NCI-H1417 treated with DMSO at 0.1 percent for 48 hours (cell line): ENCODE data around the gene CNOT6L.

Experiments used
- DNase-seq: peaks from one replicate; lab custom pipeline; 2025; lab: John Stamatoyannopoulos, UW

CNOT6L gene

DNA sequence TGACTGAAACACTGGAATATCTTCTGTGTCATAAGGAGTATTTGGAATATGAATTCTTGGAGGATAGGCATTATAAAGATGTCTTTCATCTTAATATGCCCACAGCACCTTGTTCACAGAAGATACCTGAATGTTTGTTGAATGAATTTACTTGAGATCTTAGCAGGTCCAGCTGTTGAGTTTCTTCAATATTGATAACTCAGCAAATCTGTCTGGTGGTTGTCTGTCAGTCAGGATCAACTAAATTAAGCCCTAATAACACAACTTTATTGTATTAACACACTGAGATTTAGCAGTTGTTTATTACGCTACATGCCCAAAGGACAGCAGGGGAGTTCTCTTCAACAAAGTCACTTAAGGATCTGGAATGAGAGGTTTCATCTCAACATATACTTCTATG is 106.5 kb downstream of the CNOT6L start:
- no peak for DNase-seq

DNA sequence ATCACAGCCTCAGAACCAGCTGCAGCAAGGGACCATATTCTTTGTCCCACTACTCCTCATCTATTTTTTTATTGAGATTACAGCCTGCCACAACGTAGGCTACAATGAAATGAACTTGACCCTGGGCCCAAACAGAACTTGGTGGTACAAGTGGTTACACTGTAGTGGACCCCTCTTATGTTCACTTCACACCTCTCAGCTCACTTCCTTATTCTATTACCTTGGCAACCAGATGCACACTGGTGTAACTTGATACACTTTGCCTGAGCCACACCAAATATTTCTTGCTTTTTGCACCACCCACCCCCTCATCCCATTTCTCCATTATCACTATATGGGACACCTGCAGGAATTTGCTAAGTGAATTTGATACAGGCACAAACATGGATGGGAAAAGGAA is 107.7 kb downstream of the CNOT6L start:
- no peak for DNase-seq

DNA sequence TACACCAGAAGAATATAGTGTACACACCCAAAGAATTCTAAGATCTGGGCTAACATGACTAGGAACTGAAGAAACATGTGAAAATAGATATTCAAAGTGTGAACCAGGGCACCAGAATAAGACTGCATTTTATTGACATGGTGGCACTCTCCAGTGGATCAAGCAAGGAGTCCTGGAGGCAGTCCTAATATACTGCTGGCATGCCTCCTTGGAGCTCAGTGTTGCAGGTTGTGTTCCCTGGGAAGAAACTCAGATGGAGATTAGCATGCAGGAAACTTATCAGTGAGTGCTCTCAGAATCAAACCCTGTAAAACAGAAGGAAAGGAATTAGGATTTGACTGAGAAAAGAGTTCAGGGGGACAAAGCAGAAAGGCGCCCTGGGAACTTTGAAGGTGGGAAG is 108.5 kb downstream of the CNOT6L start:
- no peak for DNase-seq

DNA sequence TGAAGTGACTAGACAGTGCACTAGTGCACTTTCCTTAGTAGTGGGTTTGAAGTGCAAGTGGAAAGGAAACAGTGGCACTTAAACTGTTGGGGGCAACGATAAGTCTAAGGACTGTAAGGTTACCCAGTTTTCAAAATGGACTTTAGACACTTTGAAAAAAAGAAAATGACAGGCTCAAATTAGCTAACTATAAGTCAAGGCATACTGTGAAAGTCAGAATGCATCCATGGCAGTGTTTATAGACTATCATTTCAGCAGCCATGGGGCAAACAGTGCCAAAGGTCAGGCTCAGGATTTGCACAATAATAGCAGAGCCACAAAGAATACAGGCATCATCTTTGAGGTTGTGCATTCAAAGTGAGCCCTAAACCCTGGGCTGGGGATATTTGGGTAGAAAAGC is 109.1 kb downstream of the CNOT6L start:
- no peak for DNase-seq

DNA sequence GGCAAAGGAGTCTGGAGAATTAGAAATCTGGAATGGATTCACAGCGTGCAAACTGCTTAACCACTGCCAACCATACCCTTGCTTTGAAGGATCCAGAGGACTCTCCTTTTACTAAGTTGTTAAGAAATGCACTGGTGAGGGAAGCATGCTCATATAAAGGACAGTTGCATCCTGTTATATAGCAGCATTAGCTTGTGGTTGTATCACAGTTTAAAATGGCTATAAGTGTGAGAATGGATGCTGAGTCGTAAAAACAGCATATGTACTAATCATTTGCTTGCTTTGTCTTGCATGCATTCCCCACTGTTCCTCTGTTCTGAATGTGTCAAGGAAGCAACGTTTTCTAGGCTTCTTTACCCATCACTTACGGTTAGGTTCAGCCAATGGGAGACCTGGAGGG is 112.5 kb downstream of the CNOT6L start:
- no peak for DNase-seq

DNA sequence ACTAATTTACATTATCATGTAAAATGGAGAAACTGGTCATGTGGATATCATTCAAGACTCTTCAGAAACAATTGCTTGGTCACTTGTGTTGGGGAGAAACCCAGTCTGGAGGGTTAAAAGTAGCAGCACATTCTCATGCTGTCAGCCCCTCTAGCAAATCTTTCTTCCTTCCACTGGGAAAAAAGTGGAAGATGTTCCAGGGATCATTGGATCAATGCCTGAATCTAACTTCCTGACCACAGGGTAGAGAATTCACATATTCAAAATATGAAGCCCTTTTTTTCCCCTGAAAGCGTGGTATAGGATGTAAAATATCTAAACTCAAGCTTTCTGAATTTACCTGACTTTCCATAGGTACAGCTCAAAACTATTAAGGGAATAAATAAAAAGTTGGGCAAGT is 115.5 kb downstream of the CNOT6L start:
- DNase-seq = no peak

DNA sequence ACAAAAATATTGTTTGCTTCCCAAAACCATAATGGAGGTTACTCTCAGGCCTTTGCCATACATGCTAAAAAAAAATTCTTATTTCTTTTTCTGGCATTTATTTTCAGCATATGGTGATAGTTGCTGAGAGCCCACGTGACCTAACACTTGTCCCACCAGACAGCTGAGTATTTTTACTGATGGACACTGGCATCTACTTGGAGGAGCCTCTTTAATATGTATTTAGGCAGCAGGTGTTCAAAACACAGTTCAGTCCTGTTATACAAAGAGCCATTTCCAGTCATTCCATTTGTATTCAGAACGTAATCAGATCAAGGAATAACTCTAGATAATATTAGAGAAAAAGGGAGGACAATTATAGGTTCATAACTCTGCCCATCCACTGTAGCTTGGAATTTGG is 118.0 kb downstream of the CNOT6L start:
- DNase-seq = no peak

DNA sequence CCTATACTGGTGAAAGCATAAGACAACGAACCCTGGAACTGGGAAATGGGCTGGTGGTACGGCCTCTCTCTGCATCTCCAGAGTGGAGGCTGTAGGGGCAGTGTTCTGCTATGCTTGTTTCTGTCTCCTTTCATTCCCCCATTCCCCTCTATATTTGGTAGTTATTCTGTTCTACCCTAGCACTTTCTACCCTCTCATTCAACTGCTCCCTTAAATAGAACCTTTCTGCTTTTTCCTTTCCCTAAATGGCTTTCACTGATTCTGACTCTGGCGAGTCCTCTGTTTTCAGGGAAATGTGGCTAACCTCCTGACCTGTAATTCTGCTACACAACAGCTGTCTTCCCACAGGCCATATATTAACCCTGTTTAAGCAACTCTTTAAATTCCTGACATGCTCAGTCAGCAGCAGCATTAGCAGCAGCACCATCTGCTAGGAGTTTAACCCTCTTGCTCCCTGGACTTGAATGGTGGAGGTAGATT is 119.4 kb downstream of the CNOT6L start:
- DNase-seq = no peak

DNA sequence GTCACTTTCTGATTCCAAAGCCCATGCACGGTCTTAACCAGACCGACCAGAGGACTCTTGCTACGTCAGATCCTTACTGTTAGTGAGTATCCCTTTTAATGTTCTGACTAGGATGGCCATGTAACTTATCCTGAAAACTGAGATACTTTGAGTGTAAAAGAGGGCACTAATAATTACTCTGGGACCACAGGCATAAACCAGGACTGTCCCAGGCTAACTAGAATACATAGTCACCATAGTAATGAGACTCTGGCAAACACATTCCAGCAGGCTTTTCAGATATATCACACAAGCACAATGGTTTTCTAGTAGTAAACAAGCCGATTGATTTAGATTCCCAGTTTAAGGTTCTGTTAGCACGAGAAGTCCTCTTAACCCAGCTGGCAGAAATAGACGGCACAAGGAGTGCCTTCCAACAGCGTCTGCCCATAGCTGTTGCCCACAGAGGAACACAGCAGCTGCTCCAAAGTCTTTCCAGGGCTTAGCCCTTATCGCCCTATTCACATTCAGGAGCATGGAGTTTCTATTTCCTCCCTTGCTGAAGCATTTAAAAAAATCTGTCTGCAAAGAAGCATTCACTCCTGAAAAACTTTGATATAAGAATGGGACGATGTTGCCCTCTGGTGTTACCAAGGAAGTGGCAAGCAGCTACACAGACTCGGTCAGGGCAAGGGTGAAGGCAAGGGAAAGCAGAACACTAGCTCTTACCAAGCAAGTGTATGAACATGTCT is 121.1 kb downstream of the CNOT6L start:
- no peak for DNase-seq

DNA sequence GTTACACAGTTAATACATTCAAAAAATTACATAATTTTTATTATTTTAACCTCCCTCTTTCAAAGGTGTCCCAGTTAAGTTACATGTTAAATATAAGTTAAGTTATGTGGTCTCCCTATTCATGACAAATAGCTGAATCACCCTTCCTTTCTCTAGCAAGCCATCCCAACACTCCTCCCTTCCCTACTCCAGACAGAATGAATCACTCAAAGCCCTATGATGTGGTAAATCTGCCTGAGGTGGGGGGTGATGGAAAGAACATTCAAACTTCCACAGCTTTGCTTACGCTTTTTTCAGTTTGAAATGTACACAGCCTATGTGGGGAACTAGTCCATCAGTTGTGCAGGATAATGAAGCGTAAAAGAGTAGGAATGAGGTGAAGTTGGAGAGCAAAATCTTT is 123.4 kb downstream of the CNOT6L start:
- DNase-seq = no peak

DNA sequence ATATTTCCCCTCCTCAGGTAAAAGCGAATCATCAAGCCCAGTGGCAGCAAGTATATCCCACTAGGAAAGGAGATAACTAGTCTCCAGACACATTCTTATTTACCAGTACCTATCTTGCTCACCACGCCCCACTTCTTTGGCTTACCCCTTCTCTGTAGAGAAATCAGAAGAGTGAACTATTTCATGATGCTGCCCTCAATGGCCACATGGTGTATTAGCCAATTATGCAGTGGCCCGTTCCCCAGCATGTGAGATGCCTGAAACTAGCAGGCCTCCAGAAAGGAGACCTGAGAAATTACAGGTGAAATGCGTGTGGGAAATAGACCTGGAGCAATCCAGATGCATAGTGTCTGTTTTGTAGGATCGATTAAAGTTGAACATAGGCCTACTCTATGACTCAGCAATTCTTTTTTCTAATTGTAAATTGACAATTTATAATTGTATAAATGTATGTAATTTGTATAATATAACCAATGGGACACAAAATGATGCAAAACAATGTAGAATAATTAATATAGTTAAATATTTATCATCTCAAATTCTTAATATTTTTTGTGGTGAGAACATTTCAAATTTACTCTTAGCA is 126.2 kb downstream of the CNOT6L start:
- DNase-seq = no peak

DNA sequence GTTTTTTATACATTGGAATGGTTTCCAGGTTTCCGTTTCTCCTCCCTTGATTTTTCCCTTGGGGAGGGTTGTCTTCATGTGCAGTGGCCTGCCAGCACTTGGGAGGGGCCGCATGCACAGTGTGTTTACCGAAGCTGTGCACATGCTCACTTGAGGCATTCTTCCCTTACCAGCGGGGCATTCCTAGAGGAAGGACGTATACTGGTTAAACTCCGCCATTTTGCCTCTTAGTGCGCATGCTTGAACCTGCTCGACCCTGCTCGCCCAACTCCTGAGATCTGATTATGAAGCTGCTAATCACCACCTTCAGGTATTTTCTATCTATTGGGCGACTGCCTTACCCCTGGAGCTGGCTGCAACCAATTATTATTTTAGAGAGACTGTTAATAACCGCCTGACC is 137.4 kb downstream of the CNOT6L start:
- DNase-seq = no peak

DNA sequence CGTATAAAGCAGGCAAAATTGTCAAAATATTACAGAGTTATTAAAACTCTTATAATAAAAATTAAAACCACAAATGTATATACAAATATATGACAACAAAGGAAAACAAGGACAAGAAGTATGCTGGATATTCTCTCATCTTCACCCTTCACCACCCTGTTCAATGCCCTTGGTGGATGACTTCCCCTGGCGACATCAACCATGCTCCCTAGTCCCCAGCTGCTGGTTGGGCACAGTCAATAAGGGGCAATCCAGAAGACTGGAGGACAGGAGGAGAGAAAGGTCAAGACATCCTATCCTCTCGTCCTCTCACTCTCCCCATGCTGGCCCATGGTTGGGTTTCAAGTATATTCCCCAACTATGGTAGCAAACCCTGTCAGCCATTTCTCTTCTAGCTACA is 142.3 kb downstream of the CNOT6L start:
- DNase-seq = no peak

DNA sequence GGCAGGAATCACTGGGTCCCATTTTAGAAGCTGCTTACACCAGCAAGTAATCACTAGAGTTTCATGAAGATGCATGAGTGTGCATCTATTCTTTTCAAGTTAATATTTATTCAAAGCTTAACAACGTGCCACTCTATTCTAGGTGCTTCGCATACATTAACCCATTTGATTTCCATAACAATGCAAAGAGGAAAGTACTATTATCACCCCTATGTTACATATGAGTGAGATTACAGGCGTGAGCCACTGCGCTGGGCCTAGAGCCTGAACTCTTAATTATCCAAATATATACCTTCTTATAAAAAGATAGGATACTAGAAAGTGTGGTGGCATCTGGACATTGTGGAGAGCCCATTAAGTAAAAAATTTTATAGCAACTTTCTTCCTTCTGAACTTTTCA is 148.1 kb downstream of the CNOT6L start:
- DNase-seq = no peak

DNA sequence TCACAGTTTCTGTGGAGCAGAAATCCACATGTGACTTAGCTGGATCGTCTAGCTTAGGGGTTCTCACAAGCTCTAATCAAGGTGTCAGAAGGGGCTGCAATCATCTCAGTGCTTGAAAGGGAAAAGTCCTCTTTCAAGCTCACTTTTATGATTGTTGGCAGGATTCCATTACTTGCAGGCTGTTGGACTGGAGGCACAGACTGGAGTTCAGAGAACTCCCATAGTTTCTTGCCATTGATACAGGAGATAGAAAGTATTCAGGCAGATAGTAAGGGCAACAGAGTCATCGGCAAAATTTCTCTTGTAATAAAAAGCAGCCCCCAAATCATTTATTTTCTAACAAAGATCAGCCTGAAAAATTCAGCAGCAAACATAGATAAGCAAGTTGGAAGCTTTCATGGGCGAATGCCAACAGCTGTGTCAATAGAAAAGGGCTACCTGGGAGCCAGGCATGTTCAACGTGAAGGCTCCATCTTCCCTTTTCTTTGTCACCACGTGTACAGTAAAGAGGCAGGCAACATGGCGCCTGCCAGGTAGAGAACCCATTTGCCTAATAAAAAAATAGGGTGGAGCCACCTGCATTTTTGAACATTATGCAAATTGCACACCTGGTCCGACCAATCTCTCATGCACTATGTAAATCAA is 149.1 kb downstream of the CNOT6L start:
- DNase-seq = no peak

DNA sequence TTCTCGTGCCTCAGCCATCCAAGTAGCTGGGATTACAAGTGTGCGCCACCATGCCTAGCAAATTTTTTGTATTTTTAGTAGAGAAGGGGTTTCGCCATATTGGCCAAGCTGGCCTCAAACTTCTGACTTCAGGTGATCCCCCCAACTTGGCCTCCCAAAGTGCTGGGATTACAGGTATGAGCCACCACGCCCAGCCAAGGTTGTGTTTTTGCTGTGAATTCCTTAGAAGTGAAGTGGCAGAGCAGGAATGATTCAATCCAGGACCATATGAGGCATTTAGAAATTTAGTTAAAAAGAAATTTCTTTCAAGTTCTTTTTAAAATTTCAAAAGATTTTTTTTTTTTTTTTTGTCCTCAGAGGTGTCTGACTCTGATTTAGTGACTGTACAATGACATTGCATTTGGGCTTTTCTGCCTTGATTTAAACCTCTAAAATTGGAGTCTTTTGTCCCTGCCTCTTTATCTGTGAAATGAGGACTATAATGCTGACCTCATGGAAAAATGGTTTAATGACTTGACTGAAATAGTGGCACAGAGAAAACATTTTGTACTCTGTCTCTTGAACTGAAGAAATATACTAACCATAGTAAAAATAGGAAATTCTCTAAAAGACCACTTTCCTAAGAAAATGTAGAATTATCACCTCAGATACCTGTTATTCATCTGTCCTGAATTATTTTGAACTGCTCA is 153.6 kb downstream of the CNOT6L start:
- DNase-seq = no peak
